ENCODE data around the gene CHST1. TPM values are rescaled to one million over a fixed set of nuclear protein-coding genes. Genes with fewer than 3 reads are reported as not detected.

CHST1 gene
- total RNA-seq, 2 experiments from 2014 or later, result not detected

GRCh38 chr11:45652781-45653180 is 12.6 kb downstream of the CHST1 start:
- CTCF ChIA-PET (ENCODE audit: unreplicated experiment), result no interaction called here
- POLR2A ChIA-PET, result no interaction called here

GRCh38 chr11:45651841-45652749 is 13.3 kb downstream of the CHST1 start:
- POLR2A ChIA-PET, result interaction anchor here (0.6 kb wide), 1 partner anchor 40 kb away, joined by 3 read pairs; no protein-coding TSS in a partner anchor
- Histone ChIP-seq H3K4me1 (ENCODE audit: insufficient read depth, low read length, poor library complexity, severe bottlenecking) (peaks cover 5% of the 10 kb centered on the region), H3K4me2 (ENCODE audit: low read length) (no peak overlapping the region), H3K9me3 (ENCODE audit: low read length) (no peaks in the 10 kb centered on the region), H2AFZ (ENCODE audit: low read length) (no peak overlapping the region), H3K79me2 (ENCODE audit: insufficient read depth, low read depth, low read length) (no peaks in the 10 kb centered on the region), H3K36me3 (ENCODE audit: insufficient read depth, low read length) (no peaks in the 10 kb centered on the region), H3K9me2 (ENCODE audit: insufficient read depth, low read length) (no peaks in the 10 kb centered on the region), H3K4me3 (ENCODE audit: low read depth, low read length, poor library complexity, severe bottlenecking) (no peak overlapping the region), H4K20me1 (ENCODE audit: insufficient read depth, low read length) (no peaks in the 10 kb centered on the region), H3K27ac (ENCODE audit: low read depth, low read length, poor library complexity, severe bottlenecking) (no peak overlapping the region)
- CTCF ChIA-PET (ENCODE audit: unreplicated experiment), result interaction anchor here (0.5 kb wide), 1 partner anchor 1024 kb away, joined by 4 read pairs; no protein-coding TSS in a partner anchor
- TF ChIP-seq EZH2phosphoT487 (IDR thresholded peaks at IDR 0.05; ENCODE audit: borderline replicate concordance, low read depth, low read length) (no peak), CTCF (conservative IDR thresholded peaks at IDR 0.05; ENCODE audit: low read length) (no peak)
- no peak for DNase-seq (ENCODE audit: low spot score)
- BruUV-seq (replicated peaks), result no TSS peak
- intact Hi-C loops (cut with micrococcal nuclease; ENCODE audit: unreplicated experiment), result no loop called here

More at GRCh38 chr11:45652781-45653180, 12.6 kb downstream of the CHST1 start:
- Histone ChIP-seq H3K4me3 (ENCODE audit: low read depth, low read length, poor library complexity, severe bottlenecking) (no peak overlapping the region), H3K27ac (ENCODE audit: low read depth, low read length, poor library complexity, severe bottlenecking) (no peak overlapping the region), H3K4me1 (ENCODE audit: insufficient read depth, low read length, poor library complexity, severe bottlenecking) (peaks cover 5% of the 10 kb centered on the region), H3K9me2 (ENCODE audit: insufficient read depth, low read length) (no peaks in the 10 kb centered on the region), H3K79me2 (ENCODE audit: insufficient read depth, low read depth, low read length) (no peaks in the 10 kb centered on the region), H2AFZ (ENCODE audit: low read length) (no peak overlapping the region), H3K36me3 (ENCODE audit: insufficient read depth, low read length) (no peaks in the 10 kb centered on the region), H3K9me3 (ENCODE audit: low read length) (no peaks in the 10 kb centered on the region), H4K20me1 (ENCODE audit: insufficient read depth, low read length) (no peaks in the 10 kb centered on the region), H3K4me2 (ENCODE audit: low read length) (no peak overlapping the region)
- intact Hi-C loops (cut with micrococcal nuclease; ENCODE audit: unreplicated experiment), result no loop called here
- no peak for TF ChIP-seq CTCF (conservative IDR thresholded peaks at IDR 0.05; ENCODE audit: low read length)
- no peak for TF ChIP-seq EZH2phosphoT487 (IDR thresholded peaks at IDR 0.05; ENCODE audit: borderline replicate concordance, low read depth, low read length)
- BruUV-seq (replicated peaks), result no TSS peak
- no peak for DNase-seq (ENCODE audit: low spot score)

GRCh38 chr11:45651156-45651555 is 14.3 kb downstream of the CHST1 start:
- Histone ChIP-seq H3K9me3 (ENCODE audit: low read length) (no peaks in the 10 kb centered on the region), H3K27ac (ENCODE audit: low read depth, low read length, poor library complexity, severe bottlenecking) (no peak overlapping the region), H4K20me1 (ENCODE audit: insufficient read depth, low read length) (no peaks in the 10 kb centered on the region), H3K4me2 (ENCODE audit: low read length) (no peak overlapping the region), H3K79me2 (ENCODE audit: insufficient read depth, low read depth, low read length) (no peaks in the 10 kb centered on the region), H3K4me1 (ENCODE audit: insufficient read depth, low read length, poor library complexity, severe bottlenecking) (peaks cover 5% of the 10 kb centered on the region), H3K4me3 (ENCODE audit: low read depth, low read length, poor library complexity, severe bottlenecking) (no peak overlapping the region), H3K36me3 (ENCODE audit: insufficient read depth, low read length) (no peaks in the 10 kb centered on the region), H2AFZ (ENCODE audit: low read length) (no peak overlapping the region), H3K9me2 (ENCODE audit: insufficient read depth, low read length) (no peaks in the 10 kb centered on the region)
- intact Hi-C loops (cut with micrococcal nuclease; ENCODE audit: unreplicated experiment), result no loop called here
- POLR2A ChIA-PET, result no interaction called here
- BruUV-seq (replicated peaks), result no TSS peak
- no peak for DNase-seq (ENCODE audit: low spot score)
- no peak for TF ChIP-seq CTCF (conservative IDR thresholded peaks at IDR 0.05; ENCODE audit: low read length)
- no peak for TF ChIP-seq EZH2phosphoT487 (IDR thresholded peaks at IDR 0.05; ENCODE audit: borderline replicate concordance, low read depth, low read length)
- CTCF ChIA-PET (ENCODE audit: unreplicated experiment), result interaction anchor here (0.5 kb wide), 1 partner anchor 1023 kb away, joined by 4 read pairs; no protein-coding TSS in a partner anchor

Data from OCI-LY7 (cell line).